Cardiac fibroblast (primary cell): ENCODE measurements around the gene KRT35.

ENCODE experiments used
- DNase-seq, 2 donors: peaks; one replicate each; pipeline versions ENCODE4 v3.0.0 to v3.0.0-alpha.2; 2010; ENCODE audit warnings: low read depth in 2 of 2
- H3K4me3 ChIP-seq, 2 donors: replicated peaks in 1 of 2; 1 replicate in 1 of 2; 2 replicates in 1 of 2; pipeline ENCODE4 v1.5.1; 2011; ENCODE audit warnings: low read depth in 2 of 2, low read length in 2 of 2, mild to moderate bottlenecking in 2 of 2, moderate library complexity in 1 of 2
- TF ChIP-seq, protein P1 (sequence below): IDR thresholded peaks from one replicate; pipeline ENCODE4 v1.5.1; 2011; ENCODE audit warnings: low read depth, mild to moderate bottlenecking, low read length, inconsistent platforms

KRT35 gene

DNA sequence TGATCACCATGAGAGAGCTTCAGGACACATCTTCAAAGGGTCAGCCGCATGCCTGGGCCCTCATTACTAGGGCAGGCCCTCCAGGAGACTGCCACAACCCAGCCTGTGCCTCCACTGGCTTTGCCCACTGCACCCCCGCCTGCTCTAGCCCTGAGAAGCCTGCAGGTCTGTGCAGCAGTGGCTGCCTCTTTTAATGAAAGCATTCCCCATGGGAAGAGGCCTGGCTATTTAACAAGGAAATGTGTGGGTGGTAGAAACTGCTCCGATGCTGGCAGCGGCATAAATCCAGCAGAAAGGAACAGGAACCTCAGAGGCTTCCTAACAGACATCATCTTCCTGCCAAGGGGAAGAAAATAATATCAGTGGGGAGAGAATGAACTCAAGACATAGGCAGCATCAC is 13.4 kb downstream of the KRT35 start:
- DNase-seq, result peak in 1 of 2 donors; percentile 75
- no peak overlapping the region for H3K4me3 ChIP-seq
- TF ChIP-seq, protein P1, sequence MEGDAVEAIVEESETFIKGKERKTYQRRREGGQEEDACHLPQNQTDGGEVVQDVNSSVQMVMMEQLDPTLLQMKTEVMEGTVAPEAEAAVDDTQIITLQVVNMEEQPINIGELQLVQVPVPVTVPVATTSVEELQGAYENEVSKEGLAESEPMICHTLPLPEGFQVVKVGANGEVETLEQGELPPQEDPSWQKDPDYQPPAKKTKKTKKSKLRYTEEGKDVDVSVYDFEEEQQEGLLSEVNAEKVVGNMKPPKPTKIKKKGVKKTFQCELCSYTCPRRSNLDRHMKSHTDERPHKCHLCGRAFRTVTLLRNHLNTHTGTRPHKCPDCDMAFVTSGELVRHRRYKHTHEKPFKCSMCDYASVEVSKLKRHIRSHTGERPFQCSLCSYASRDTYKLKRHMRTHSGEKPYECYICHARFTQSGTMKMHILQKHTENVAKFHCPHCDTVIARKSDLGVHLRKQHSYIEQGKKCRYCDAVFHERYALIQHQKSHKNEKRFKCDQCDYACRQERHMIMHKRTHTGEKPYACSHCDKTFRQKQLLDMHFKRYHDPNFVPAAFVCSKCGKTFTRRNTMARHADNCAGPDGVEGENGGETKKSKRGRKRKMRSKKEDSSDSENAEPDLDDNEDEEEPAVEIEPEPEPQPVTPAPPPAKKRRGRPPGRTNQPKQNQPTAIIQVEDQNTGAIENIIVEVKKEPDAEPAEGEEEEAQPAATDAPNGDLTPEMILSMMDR, result no peak

DNA sequence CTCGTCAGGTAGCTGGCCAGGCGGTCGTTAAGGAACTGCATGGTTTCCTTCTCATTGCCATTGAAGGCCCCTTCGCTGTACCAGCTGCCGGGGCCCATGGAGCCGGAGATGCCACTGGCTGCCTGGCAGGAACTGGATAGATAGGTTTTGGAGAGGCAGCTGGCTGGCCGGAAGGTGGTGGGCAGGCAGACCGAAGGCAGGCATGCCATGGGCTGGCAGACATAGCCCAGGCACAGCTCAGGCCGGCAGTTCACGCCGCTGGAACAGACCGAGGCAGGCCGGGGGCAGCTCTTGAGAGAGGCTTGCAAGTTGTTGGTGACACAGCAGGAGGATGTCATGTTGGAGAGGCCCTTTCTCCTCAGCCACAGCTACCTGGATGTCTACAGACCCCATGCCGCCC is 14.0 kb downstream of the KRT35 start, which contains the start of gene KRT32:
Gene KRT32 (minus strand): TSS at position 399 of the 400 bp plus-strand sequence. CDS start 61 bp downstream, at position 338.
- no peak within 1 kb of the TSS for H3K4me3 ChIP-seq
- TF ChIP-seq, protein P1, result no peak
- no peak for DNase-seq

GRCh38 chr17:41464682-41465081 is 16.3 kb downstream of the KRT35 start:
- TF ChIP-seq, protein P1, result no peak
- H3K4me3 ChIP-seq, result no peak overlapping the region
- DNase-seq, result peak; percentile 67 to 90

GRCh38 chr17:41464173-41464572 is 16.8 kb downstream of the KRT35 start:
- no peak overlapping the region for H3K4me3 ChIP-seq
- TF ChIP-seq, protein P1, result no peak
- DNase-seq, result no peak

- no peak overlapping the region for H3K4me3 ChIP-seq
- TF ChIP-seq, protein P1, result no peak
- DNase-seq, result no peak
These were observed 17.2 kb downstream of the KRT35 start for GRCh38 chr17:41463746-41464145.

DNA sequence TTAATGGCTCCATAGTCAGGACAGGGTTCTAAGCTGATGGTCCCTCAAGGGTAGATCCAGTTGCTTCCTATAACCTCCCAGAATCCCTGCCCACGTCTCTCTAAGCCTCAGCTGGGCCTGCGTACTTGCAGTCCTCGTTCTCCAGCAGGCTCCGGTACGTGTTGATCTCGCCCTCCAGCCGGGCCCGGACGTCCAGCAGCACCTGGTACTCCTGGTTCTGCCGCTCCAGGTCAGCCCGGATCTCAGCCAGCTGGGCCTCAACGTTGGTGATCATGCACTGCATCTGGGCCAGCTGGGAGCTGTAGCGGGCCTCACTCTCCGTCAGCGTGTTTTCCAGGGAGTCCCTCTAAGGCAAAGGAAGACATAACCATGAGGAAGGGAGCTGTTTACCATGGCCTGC is 18.2 kb downstream of the KRT35 start:
- H3K4me3 ChIP-seq, result no peak overlapping the region
- TF ChIP-seq, protein P1, result no peak
- no peak for DNase-seq

DNA sequence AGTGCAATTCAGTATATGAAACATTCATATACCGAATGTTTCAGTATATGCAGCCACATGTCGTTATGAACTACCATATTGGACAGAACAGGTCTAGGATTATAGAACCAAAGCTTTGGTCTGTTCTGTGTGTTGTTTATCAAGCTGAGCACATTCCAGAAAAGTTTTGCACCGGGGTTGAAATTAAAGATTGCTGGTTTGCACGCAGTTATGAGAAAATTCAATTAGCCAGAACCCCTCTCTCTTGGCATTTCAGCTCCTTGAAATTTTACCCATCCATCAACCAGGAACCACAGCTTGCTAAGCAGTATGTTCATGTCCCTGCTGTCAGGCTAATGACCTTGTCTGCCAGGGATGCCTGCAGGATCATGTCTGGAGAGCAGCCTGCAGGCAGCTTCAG is 23.3 kb downstream of the KRT35 start:
- DNase-seq, result no peak
- TF ChIP-seq, protein P1, result no peak

More for the DNA sequence above, 23.3 kb downstream of the KRT35 start:
- no peak overlapping the region for H3K4me3 ChIP-seq
